GM18499 (cell line): ENCODE results near the gene TMEM141.
"Not testable (repeated sequence)": the region's sequence is repeated elsewhere in the genome, so short reads cannot be mapped to it uniquely, and the experiment has no call there.

Experiments used
- ATAC-seq: cut with Tn5 transposase; IDR thresholded peaks from one replicate; pipeline ENCODE4 v1.9.1; 2021; ENCODE audit warnings: moderate number of reproducible peaks; ENCODE audit not compliant: insufficient read depth, unreplicated experiment

TMEM141 gene

DNA sequence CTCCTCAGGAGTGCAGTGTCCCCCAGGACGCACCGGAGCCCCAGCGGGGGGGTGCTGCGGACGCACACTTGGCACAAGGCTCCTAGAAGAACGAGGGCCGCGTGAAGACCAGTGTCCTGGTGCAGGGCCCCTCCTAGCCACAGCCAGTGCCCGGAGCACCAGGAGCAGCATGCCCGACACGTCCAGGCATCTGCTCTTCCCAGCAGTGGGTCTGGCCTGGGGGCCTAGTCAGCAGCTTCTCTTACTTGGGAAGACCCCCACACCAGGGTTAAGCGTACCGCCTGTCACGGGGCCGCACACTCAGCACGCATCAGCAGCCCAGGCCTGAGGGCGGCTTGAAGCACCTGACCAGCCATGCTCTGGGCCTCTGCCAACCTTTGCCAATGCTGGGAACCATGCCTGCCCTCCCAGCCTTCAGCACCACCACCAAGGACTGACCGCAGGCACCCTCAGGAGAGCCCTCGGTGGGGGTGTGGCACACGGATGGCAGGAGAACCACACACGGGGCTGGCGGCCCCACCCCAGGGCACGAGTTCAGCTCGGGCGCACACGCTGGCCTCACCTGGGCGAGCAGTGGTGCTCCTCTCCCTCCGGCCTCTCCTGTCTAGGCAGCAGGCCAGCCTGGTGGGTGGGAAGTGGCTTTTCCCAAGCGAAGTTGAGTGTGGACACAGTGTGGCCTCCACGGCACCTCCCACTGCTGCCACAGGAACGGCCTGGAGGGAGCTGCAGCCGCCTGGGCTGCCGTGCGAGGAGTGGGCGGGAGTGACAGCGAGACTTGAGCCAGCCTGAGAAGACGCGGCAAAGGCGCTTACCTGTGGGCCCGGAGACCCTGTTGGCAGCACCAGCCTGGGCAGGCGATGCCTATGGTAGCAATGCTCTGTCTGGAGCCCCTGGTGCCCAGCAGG, 39.1 kb downstream of the TMEM141 start:
- ATAC-seq, result no peak

DNA sequence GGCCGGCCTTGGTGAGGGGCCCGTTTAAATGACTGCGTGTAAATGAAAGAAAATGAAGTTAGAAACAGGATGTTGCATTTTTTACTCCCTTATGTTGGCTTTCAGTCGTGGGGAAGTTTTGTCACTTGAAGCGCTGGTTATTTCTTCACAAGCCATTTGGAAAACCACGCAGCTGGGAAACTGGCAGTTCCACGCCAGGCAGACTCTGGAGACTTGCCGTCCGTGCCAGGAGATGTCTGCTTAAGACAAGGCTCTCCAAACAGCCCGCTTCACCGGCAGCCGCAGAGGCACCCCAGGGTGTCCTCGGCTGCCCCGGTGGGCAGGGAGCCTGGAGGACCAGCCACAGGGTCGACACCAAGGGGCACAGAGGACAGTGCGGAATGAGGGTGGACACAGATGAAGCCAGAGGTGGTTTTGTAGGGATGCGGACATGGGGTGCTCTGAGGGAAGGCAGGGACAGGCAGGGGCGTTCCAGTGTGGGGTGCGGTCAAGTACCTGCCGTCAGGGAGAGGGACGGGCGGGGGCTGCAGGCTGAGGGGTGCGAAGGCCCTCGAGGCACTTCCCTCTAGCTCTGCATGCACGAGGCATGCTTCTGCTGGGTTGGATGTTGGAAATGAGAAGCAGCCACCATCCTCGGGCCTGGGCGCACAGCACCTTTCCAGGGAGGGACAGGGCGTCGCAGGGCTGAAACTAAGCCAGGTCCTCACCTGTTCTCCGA, 40.0 kb downstream of the TMEM141 start:
- no peak for ATAC-seq

GRCh38 chr9:136831720-136832104, 40.6 kb downstream of the TMEM141 start:
- no peak for ATAC-seq

DNA sequence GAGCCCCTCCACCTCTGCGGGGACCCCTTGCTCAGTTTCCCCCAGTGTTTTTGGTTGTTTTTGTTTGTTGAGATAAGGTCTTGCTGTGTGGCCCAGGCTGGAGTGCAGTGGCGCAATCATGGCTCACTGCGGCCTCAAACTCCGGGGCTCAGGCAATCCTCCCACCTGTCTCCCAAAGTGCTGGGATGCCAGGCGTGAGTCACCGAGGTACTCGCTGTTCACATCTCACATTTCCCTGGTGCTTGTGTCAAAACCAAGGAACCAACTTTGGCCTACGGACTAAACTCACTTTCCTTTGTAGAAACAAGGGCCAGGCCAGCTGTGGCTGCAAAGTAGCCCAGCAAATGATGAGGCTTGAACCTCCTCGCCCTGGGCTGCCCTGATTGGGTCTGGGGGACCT, 41.4 kb downstream of the TMEM141 start:
- no peak for ATAC-seq

DNA sequence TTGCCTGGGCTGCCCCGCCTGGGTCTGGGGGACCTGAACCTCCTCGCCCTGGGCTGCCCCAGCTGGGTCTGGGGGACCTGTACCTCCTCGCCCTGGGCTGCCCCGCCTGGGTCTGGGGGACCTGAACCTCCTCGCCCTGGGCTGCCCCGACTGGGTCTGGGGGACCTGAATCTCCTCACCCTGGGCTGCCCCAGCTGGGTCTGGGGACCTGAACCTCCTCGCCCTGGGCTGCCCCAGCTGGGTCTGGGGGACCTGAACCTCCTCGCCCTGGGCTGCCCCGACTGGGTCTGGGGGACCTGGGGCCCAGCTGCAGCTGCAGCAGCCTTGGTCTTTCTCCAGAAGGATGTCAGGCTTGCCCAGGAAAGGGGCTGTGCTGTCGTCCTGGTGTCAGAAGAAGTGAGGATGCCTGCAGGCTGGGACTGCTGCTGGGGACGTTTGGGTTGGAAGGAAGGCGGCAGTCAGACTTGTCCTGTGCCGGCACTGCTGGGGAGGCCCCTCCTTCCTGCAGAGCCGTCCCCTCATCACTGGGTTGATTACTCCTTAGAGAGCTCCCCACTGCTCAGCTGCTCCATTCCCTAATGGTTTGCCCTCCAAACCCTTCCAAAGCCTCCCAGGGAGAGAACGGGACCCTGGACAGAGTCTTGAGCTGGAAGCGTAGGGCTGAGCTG, 42.4 kb downstream of the TMEM141 start:
- ATAC-seq, result not testable (repeated sequence)

GRCh38 chr9:136835162-136835931, 44.2 kb downstream of the TMEM141 start:
- ATAC-seq, result no peak

GRCh38 chr9:136835932-136836904, 45.1 kb downstream of the TMEM141 start:
- no peak for ATAC-seq

GRCh38 chr9:136837146-136837855, 46.2 kb downstream of the TMEM141 start:
- no peak for ATAC-seq

DNA sequence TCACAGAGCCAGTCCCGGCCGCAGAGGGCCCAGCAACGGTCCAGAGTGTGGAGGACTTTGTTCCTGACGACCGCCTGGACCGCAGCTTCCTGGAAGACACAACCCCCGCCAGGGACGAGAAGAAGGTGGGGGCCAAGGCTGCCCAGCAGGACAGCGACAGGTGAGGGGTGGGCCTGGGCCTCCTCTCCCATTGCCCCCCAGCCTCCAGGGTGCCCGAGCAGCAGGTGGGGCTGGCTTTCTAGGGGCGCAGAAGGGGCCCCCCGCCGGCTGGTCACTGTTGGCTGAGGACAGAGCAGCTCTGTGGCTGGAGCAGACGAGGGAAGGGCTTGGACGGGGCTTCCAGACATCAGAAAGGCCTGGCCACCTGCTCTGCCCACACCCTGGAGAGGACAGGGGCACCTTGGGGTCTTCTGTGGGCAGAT, 46.7 kb downstream of the TMEM141 start:
- not testable (repeated sequence) for ATAC-seq

DNA sequence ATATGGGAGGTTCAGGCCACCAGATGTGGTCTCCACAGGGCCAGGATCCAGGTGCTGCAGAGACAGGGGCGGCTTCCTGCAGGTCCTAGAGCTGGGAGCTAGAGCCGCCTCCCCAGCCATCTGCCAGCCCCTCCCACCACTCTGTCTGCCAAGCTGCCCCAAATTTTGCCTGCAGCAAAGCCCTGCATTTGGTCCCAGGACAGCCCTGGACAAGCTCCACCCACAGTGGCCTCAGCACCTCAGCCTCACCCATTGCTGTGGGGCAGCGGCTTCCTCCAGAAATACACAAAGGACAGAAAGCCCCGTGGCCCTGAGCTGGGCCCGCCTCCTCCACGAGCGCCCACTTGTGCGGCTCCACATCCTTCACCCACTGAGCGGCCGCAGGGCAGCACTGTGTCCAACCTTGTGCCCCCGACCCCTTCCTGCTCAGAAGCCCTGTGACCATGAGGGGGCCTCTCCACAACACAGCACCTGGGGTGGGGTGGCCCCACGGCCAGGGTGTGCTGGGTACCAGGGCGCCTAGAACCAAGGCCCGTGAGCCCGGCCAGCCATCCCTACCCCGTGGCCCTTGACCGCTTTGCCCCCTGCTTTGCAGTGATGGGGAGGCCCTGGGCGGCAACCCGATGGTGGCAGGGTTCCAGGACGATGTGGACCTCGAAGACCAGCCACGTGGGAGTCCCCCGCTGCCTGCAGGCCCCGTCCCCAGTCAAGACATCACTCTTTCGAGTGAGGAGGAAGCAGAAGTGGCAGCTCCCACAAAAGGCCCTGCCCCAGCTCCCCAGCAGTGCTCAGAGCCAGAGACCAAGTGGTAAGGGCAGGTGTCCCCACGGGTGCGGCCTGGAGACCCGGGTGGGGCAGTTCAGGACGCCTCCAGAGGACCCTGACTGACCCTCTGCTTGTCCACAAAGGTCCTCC, 47.4 kb downstream of the TMEM141 start:
- ATAC-seq, result no peak

DNA sequence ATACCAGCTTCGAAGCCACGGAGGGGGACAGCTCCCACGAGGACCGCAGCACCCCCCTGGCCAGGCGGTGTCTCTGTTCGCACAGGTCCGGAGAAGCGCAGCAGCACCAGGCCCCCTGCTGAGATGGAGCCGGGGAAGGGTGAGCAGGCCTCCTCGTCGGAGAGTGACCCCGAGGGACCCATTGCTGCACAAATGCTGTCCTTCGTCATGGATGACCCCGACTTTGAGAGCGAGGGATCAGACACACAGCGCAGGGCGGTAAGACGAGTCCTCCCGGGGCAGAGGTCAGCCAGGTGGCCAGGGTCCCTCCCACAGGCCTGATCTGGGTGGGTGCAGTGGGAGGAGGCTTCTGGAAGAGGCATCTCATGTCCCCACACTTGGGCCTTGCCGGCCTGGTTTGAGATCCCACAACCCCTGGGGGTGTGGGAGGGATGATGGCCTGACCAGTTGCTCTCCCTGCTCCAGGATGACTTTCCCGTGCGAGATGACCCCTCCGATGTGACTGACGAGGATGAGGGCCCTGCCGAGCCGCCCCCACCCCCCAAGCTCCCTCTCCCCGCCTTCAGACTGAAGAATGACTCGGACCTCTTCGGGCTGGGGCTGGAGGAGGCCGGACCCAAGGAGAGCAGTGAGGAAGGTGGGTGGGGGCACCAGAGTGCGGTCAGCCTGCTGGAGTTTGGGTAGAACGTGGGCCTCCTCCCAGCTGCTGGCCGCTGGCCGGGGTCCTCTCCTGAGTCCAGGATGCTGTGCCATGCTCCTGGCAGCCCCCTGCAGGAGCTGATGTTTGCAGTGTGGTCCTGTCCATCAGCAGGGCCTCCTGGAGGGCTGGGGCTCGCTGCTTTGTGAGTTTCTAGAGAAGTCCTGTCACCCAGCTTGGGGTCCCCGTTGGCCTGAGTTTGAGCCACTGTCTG, 48.3 kb downstream of the TMEM141 start:
- no peak for ATAC-seq

DNA sequence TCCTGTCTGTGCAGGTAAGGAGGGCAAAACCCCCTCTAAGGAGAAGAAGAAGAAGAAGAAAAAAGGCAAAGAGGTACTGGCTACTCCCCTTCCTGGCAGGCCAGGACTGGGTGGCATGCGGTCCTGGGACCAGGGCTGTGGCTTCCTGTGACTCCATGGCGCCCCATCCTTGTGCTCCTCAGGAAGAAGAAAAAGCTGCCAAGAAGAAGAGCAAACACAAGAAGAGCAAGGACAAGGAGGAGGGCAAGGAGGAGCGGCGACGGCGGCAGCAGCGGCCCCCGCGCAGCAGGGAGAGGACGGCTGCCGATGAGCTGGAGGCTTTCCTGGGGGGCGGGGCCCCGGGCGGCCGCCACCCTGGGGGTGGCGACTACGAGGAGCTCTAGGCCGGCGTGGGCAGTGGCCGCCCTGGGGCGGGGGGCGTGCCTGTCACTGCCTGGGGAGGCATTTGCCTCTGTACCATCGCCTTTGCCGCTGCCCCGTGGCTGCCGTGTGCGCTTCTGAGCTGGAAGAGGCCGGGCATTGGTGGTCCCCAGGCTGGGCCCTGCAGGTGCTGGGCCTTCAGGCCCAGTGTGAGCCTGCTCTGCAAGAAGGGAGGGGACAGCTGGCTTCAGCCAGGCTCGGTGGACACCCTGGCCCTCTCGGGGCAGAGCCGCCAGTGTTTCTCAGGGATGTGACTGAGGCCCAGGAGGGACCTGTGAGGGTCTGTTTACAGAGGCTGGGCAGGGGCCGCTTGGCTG, 49.2 kb downstream of the TMEM141 start:
- ATAC-seq, result no peak

DNA sequence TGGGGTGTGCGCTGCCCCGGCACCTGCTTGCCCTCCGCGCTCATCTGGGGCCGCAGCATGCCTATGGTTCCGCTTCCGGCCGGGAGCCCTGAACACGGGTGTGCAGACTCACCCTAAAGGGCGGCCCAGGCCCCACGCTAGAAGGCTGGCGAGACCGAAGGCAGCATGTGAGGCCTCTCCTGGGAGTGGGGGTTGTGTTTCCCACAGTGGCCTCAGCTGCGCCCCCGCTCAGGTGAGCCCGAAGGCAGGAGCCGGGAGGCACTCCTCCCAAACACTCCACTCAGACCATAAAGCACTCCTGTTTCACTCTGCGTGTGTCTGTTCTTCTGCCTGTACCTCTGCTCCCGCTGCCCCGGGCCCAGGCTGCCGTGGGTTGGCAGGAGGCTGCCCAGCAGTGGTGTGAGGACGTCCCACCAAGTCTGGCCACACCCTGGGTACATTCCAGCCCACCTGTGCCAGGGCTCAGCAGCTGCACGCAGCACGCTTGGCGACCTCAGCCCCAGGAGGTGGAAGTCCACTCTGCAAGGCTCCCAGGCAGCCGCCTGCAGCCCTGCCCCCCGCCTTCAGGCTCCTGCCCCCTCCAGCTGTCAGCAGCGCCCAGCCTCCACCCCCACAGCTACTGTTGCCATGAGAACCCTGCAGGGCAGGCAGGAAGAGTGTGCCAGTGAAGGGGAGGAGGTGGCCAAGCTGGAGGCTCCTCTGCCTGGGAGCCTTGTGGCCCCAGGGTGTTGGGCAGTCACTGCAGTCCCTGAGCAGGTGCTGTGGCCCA, 49.9 kb downstream of the TMEM141 start:
- ATAC-seq, result no peak

- ATAC-seq, result not testable (repeated sequence)
These were observed 50.7 kb downstream of the TMEM141 start for GRCh38 chr9:136841646-136842379.
